Left lung (tissue), 10 donors: ENCODE results near the gene CENPVL1. TPM values are rescaled to one million over a fixed set of nuclear protein-coding genes. Genes with fewer than 3 reads are reported as not detected.

Experiments
- ATAC-seq: fragments of 200-7000 bp; cut with Tn5 transposase; one replicate; pipeline ENCODE4 v1.9.1; 2020; ENCODE audit warnings: moderate library complexity
- DNase-seq, 4 donors: peaks; one replicate each; pipeline ENCODE4 v3.0.0-alpha.2; 2013 to 2020
- H3K27ac ChIP-seq, 2 donors: fragments of 200-600 bp; sonication (generic) in 1 of 2; one replicate each; pipeline versions ENCODE4 v1.5.0 to v1.8.0; 2020 to 2021
- H3K27me3 ChIP-seq, 2 donors: fragments of 200-600 bp; sonication (generic) in 1 of 2; one replicate each; pipeline versions ENCODE4 v1.5.0 to v1.8.0; 2020 to 2021
- H3K36me3 ChIP-seq, 2 donors: fragments of 200-600 bp; sonication (generic) in 1 of 2; one replicate each; pipeline versions ENCODE4 v1.5.0 to v1.8.0; 2020 to 2021
- H3K4me1 ChIP-seq, 2 donors: fragments of 200-600 bp; one replicate each; pipeline ENCODE4 v1.8.0; 2021
- H3K4me3 ChIP-seq, 2 donors: fragments of 200-600 bp; sonication (generic) in 1 of 2; one replicate each; pipeline versions ENCODE4 v1.5.0 to v1.8.0; 2020 to 2021; ENCODE audit warnings: mild to moderate bottlenecking in 1 of 2
- H3K9me3 ChIP-seq, 2 donors: fragments of 200-600 bp; sonication (generic) in 1 of 2; one replicate each; pipeline versions ENCODE4 v1.5.0 to v1.8.0; 2020 to 2021
- intact Hi-C, 2 donors: fragments of 100-400 bp; cut with DNase I; formaldehyde crosslinking; loops; one replicate each; pipeline versions ENCODE4 v1.11.2 to v1.14.2; 2022
- polyA plus RNA-seq, 6 donors: library from polyadenylated mRNA; unstranded; fragments of 120-200 nt; gene quantifications; one replicate each; pipeline ENCODE4 v1.2.1, GENCODE V29; 2013; ENCODE audit not compliant: insufficient read length in 6 of 6
- total RNA-seq, 2 donors: library from RNA; stranded (reverse); fragmentation: NEBNext Ultra II Directional; extraction: Animal tissue kit (Norgen Biotek cat#: 25700); gene quantifications; one replicate each; pipeline ENCODE4 v1.2.1, GENCODE V29; 2021
- TF ChIP-seq, protein P1 (sequence below), 2 donors: fragments of 200-600 bp; sonication (generic) in 1 of 2; IDR thresholded peaks; one replicate each; pipeline versions ENCODE4 v1.5.0 to v1.8.0; 2021; ENCODE audit warnings: antibody characterized with exemption in 2 of 2
- donor health status: DM: no; HTN: yes; CAD: no.
- donor health status: DM: no; HTN: no; CAD: no.

The CENPVL1 gene
- total and polyA plus RNA-seq, 8 donors = not detected

DNA sequence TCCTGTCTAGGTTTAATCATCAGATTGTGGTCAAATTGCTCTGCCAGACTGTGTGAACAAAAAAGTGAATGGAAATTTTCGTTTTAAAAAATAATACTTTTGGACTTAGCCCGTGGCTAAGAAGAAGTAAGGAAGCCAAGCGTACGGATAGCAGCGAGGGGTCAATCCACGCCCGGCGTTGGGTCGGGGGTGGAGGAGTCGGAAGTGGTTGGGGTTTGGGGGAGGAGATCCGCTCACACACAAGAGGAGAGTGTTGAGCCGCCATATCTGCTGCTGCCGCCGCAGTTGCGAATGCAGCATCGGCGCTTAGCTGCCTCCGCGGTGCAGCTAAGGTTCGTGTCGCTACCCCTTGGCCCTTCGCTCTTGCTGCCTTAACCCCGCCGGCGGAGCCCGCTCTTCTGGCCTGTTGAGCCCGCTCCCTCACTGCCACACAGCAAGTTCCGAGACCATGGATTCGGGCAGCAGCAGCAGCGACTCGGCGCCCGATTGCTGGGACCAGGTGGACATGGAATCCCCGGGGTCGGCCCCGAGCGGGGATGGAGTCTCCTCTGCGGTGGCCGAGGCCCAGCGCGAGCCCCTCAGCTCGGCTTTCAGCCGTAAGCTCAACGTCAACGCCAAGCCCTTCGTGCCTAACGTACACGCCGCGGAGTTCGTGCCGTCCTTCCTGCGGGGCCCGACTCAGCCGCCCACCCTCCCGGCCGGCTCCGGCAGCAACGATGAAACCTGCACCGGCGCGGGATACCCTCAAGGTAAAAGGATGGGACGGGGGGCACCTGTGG lies 33.1 kb downstream of the CENPVL1 start, which contains the start of gene GSPT2:
TSS of gene GSPT2 (plus strand) at position 264 of the 779 bp plus-strand sequence. CDS start at position 449, 185 bp downstream.
- DNase-seq (peak; percentile 60 to 80 (median 72)), ATAC-seq (peak; percentile 98)
- Histone ChIP-seq H3K27me3 (no peaks in the 10 kb centered on the region), H3K4me1 (no peaks in the 10 kb centered on the region), H3K9me3 (peaks cover 0 to 1% of the 10 kb centered on the region in 2 donors), H3K4me3 (peak within 1 kb of the TSS; percentile 36 to 56), H3K36me3 (no peaks in the 10 kb centered on the region), H3K27ac (peak within 1 kb of the TSS in 1 of 2 donors; percentile 61)
- TF ChIP-seq, protein P1, sequence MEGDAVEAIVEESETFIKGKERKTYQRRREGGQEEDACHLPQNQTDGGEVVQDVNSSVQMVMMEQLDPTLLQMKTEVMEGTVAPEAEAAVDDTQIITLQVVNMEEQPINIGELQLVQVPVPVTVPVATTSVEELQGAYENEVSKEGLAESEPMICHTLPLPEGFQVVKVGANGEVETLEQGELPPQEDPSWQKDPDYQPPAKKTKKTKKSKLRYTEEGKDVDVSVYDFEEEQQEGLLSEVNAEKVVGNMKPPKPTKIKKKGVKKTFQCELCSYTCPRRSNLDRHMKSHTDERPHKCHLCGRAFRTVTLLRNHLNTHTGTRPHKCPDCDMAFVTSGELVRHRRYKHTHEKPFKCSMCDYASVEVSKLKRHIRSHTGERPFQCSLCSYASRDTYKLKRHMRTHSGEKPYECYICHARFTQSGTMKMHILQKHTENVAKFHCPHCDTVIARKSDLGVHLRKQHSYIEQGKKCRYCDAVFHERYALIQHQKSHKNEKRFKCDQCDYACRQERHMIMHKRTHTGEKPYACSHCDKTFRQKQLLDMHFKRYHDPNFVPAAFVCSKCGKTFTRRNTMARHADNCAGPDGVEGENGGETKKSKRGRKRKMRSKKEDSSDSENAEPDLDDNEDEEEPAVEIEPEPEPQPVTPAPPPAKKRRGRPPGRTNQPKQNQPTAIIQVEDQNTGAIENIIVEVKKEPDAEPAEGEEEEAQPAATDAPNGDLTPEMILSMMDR (IDR thresholded peaks at IDR 0.05) = no peak
- intact Hi-C loops = no loop called here

- TF ChIP-seq, protein P1 (IDR thresholded peaks at IDR 0.05) = no peak
- peaks cover 0 to 1% of the 10 kb centered on the region in 2 donors for H3K9me3 ChIP-seq
- no peak for ATAC-seq
- DNase-seq = no peak
- no peaks in the 10 kb centered on the region for H3K36me3 ChIP-seq
- no peaks in the 10 kb centered on the region for H3K27me3 ChIP-seq
- intact Hi-C loops = no loop called here
- H3K4me3 ChIP-seq = no peak overlapping the region
- no peak overlapping the region for H3K27ac ChIP-seq
- H3K4me1 ChIP-seq = no peaks in the 10 kb centered on the region
Measured at GRCh38 chrX:51747671-51748070, 37.4 kb downstream of the CENPVL1 start.

GRCh38 chrX:51759055-51759839 lies 48.9 kb downstream of the CENPVL1 start:
- H3K4me1 ChIP-seq = no peaks in the 10 kb centered on the region
- no peak for DNase-seq
- no peaks in the 10 kb centered on the region for H3K9me3 ChIP-seq
- no peak overlapping the region for H3K27ac ChIP-seq
- H3K27me3 ChIP-seq = peaks cover 0 to 14% of the 10 kb centered on the region in 2 donors
- H3K36me3 ChIP-seq = no peaks in the 10 kb centered on the region
- TF ChIP-seq, protein P1 (IDR thresholded peaks at IDR 0.05) = no peak
- no peak for ATAC-seq
- intact Hi-C loops = no loop called here
- H3K4me3 ChIP-seq = no peak overlapping the region

DNA sequence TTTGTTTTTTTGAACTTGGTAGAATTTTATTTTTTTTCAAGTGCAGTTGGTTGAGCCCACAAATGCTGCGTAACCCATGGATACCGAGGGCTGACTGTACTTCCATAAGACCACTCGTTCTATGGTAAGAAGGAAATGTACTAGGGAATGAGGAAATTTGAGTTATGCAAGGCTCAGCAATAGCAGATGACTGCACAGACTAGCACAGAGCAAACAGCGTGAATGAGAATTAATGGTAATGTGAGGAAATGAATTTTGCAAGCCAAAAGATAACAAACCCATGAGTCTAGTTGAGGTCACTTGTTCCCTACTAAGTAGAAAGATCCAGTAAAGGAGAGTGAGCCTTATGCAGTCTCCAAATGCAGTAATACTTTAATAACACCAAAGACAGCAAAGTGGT lies 50.3 kb downstream of the CENPVL1 start:
- Histone ChIP-seq H3K27ac (no peak overlapping the region), H3K36me3 (no peaks in the 10 kb centered on the region), H3K9me3 (no peaks in the 10 kb centered on the region), H3K4me3 (no peak overlapping the region), H3K27me3 (peaks cover 0 to 6% of the 10 kb centered on the region in 2 donors), H3K4me1 (no peaks in the 10 kb centered on the region)
- DNase-seq (no peak), ATAC-seq (no peak)
- intact Hi-C loops = no loop called here
- TF ChIP-seq, protein P1 (IDR thresholded peaks at IDR 0.05) = no peak

Other genes with a start within 250 kb of the CENPVL1 start
- under 1 TPM; 0.58 to 0.93 TPM for gene NUDT11, start 213.9 kb upstream of the CENPVL1 start, total RNA-seq
- 1 to 10 TPM; 7.0 to 9.7 (median 8.5) TPM for gene NUDT11, start 213.9 kb upstream of the CENPVL1 start, polyA plus RNA-seq
- gene CENPVL3, start 91.6 kb upstream of the CENPVL1 start, total RNA-seq = not detected
- under 1 TPM in 4 of 6 donors, not detected in 2; 0.08 to 0.20 (median 0.13) TPM for gene CENPVL3, start 91.6 kb upstream of the CENPVL1 start, polyA plus RNA-seq
- not detected for gene CENPVL2, start 27.7 kb upstream of the CENPVL1 start, total RNA-seq
- not detected for gene CENPVL2, start 27.7 kb upstream of the CENPVL1 start, polyA plus RNA-seq
- gene GSPT2, start 32.9 kb downstream of the CENPVL1 start, total RNA-seq = 10 to 100 TPM in 1 of 2 donors, 1 to 10 TPM in 1; 8.8 to 10.5 TPM
- gene GSPT2, start 32.9 kb downstream of the CENPVL1 start, polyA plus RNA-seq = 10 to 100 TPM; 14.3 to 17.9 (median 16.8) TPM
- gene MAGED1, start 183.1 kb downstream of the CENPVL1 start, total RNA-seq = 100 to 1,000 TPM; 132 to 205 TPM
- gene MAGED1, start 183.1 kb downstream of the CENPVL1 start, polyA plus RNA-seq = 100 to 1,000 TPM; 281 to 375 (median 309) TPM